ENCODE results near the gene LMO1.

Gene LMO1

DNA sequence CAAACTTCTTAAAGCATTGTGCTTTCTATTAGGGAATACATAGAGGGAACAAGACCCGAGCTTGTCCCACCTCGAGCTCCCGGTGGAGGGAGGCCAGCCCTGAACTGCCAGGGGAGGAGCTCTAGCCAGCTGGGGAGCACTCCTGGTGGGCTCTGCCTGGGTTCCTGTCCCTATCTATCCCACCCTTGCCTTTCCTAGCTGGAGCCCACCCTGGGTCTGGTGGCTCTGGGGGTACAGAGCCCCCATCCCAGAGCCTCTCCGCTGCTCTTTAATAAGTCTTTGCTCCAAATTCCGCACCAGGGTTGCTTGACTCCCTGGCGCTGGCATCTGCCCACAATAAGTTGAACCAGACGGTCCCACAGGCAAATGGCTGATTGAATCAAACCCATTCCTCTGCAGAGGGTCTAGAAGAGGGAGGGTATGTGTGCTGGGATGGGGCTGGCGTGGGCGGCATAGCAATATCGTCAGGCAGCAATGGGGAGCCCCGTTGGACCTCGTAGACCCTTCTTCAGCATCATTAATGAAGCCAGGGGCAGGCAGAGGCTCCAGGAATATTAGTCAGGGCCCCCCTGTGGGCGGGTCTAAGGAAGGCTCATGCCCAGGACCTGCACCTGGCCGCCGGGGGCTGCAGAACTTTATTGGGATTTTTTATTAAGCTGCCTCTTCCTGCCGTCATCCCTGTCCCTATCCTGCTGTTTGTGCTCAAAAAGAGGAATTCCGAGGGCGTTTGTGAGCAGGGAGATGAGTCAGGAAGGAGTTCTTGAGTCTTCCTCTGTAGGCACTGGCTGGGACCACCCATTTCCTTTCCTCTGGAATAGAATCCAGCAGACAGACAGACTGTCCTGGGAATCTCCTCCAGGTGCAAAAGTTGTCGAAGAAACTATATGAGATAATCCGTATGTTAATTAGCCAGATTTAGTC, 56.3 kb downstream of the LMO1 start:
- no peak for TF ChIP-seq CTCF (conservative IDR thresholded peaks at IDR 0.05)
- no peak overlapping the region for H3K27ac ChIP-seq

GRCh38 chr11:8206251-8207079, 57.2 kb downstream of the LMO1 start:
- TF ChIP-seq CTCF (conservative IDR thresholded peaks at IDR 0.05), result no peak
- H3K27ac ChIP-seq, result no peak overlapping the region

DNA sequence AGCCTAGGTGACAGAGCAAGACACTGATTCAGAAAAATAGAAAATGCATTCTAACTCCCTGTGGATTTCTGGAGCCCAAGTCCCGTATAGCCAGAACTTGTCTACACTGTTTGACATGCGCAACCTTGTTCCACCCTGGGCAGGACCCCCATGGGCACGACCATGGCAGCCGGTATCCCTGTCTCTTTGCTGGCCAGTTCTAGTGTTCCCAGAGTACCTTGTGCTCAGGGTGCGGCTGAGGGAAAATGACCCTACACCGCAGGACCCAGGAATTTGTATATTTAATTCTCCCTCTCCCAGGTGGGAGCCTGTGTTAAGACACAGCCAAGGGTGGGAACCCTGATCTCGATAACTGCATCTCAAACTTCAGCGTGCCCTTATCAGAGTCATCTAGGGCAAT, 58.1 kb downstream of the LMO1 start:
- no peak for TF ChIP-seq CTCF (conservative IDR thresholded peaks at IDR 0.05)
- no peak overlapping the region for H3K27ac ChIP-seq

- no peak for TF ChIP-seq CTCF (conservative IDR thresholded peaks at IDR 0.05)
These were observed 59.1 kb downstream of the LMO1 start for GRCh38 chr11:8204596-8204995.

DNA sequence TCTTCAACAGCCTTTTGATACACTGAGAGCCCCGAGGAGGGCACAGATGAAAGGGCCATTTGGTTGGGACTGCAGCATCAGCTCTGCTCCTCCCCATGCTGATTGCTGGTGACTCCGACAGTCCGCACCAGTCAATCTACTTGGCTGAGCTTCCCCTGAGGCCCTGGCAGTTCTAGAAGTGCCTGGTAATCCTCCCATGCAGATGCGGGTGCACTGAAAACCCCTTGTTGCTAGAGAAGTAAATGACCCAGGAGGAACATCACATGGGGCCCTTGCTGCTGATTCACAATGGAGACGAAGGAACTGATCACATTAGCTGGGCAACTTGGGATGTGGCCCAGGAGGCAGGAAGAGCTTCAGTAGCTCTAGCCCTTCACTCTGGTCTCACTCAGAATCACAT, 59.7 kb downstream of the LMO1 start:
- TF ChIP-seq CTCF (conservative IDR thresholded peaks at IDR 0.05), result no peak

More at GRCh38 chr11:8204596-8204995, 59.1 kb downstream of the LMO1 start:
- H3K27ac ChIP-seq, result no peak overlapping the region

DNA sequence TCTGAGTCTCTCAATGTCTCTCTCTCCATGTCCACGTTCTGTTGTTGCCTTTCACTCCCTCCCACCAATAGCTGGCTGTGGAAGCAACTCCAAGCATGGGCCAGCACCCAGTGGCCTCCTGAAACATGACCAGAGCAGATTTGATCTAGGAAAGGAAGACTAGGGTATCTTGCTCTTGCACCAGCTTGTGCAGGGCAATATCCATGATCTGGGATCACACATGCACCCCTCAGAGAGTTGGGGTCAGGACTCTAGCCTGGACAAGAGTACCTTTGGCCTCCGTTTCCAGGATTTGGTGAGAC, 60.3 kb downstream of the LMO1 start:
- no peak overlapping the region for H3K27ac ChIP-seq
- no peak for TF ChIP-seq CTCF (conservative IDR thresholded peaks at IDR 0.05)

More for the DNA sequence above, 59.7 kb downstream of the LMO1 start:
- no peak overlapping the region for H3K27ac ChIP-seq

Data from VCaP (cell line).